Sigmoid colon (tissue), 4 donors: ENCODE data around the gene IRF5.

Source experiments
- CTCF ChIP-seq, 4 experiments: fragments of 450-650 bp in 3 of 4; fragments of 200-600 bp in 1 of 4; IDR thresholded peaks; one replicate each; pipeline ENCODE4 v1.5.1; 2016 to 2019; ENCODE audit warnings: antibody characterized with exemption in 4 of 4, mild to moderate bottlenecking in 3 of 4, moderate library complexity in 2 of 4
- EP300 ChIP-seq, 4 donors: sonication (generic); formaldehyde crosslinking; IDR thresholded peaks; one replicate each; pipeline ENCODE4 v1.6.1; 2017; ENCODE audit warnings: antibody characterized with exemption in 4 of 4
- POLR2A ChIP-seq, 2 donors: fragments of 450-650 bp; IDR thresholded peaks; one replicate each; pipeline ENCODE4 v1.6.1; 2016; ENCODE audit warnings: antibody characterized with exemption in 2 of 2, mild to moderate bottlenecking in 2 of 2, moderate library complexity in 2 of 2

DNA sequence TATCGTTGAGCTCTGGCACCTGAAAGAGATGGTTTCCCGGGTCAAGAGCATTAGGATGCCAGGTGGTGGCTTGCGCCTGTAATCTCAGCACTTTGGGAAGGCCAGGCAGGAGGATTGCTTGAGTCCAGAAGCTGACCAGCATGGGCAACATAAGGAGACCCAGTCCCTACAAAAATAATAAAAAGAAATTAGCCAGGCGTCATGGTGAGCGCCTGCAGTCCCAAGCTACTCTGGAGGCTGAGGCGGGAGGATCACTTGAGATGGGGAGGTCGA lies 21.1 kb upstream of the IRF5 start:
- TF ChIP-seq POLR2A (IDR thresholded peaks at IDR 0.05) = no peak
- no peak for TF ChIP-seq CTCF (IDR thresholded peaks at IDR 0.05)
- TF ChIP-seq EP300 (IDR thresholded peaks at IDR 0.05) = no peak
